ES-I3 (cell line): Measurements from ENCODE around the gene STAG3.

ENCODE experiments used
- H3K36me3 ChIP-seq: 2 replicates; pipeline ENCODE4 v1.6.1; 2013; ENCODE audit warnings: mild to moderate bottlenecking, low read length, control low read depth, moderate library complexity; ENCODE audit not compliant: insufficient read depth
- H3K4me1 ChIP-seq: 2 replicates; pipeline ENCODE4 v1.6.1; 2013; ENCODE audit warnings: mild to moderate bottlenecking, control low read depth, low read length; ENCODE audit not compliant: insufficient read depth
- H3K9ac ChIP-seq: 2 replicates; pipeline ENCODE4 v1.6.1; 2013; ENCODE audit warnings: low read depth, mild to moderate bottlenecking, low read length, moderate library complexity
- H3K9me3 ChIP-seq: 2 replicates; pipeline ENCODE4 v1.6.1; 2013; ENCODE audit warnings: mild to moderate bottlenecking, low read length, moderate library complexity; ENCODE audit not compliant: control insufficient read depth, insufficient read depth

Gene STAG3

DNA sequence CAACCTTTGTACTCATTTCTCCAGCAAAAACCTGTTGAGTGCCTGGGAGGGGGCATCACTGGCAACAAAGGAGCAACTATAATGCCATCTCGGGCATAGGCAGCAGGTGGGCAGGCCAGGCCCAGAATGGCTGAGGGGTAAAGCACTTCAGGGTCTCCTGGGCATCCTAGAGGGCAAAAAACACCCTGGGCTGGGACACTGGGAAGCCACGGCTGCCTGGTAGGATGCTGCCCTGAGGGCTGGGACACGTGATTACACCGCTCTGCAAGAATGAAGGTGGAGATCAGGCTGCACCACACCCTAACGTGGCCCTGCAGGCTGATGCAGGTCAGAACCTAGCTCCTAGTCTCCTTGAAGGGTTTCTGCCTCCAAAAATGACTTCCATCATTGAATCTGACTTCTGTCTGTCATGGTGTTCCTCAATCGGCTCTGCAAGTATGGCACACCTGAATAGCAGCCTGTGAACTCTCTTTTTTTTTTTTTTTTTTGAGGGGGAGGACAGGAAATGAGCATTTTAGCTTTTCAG, 14.6 kb upstream of the STAG3 start:
- H3K9me3 ChIP-seq: no peaks in the 10 kb centered on the region
- no peak overlapping the region for H3K9ac ChIP-seq
- no peaks in the 10 kb centered on the region for H3K36me3 ChIP-seq
- peaks cover 20% of the 10 kb centered on the region for H3K4me1 ChIP-seq

DNA sequence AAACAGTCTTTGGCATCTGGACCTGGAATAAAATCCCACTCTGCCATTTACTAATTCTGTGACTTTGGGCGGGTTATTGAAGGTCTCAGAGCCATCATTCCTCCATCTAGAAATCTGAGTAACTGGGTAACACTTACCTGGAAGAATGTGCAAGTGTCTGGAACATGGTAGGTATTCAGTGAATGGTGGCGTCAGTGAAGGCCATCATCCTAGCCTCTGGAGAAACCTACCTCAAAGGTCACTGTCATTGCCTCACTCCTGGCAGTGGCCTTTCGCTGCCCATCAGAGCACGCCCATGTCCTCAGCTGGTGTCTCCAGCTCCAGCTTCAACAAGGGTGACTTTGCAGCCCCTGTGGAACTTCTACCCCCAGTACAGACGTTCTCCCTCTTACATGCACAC, 13.8 kb upstream of the STAG3 start:
- peaks cover 20% of the 10 kb centered on the region for H3K4me1 ChIP-seq
- H3K9ac ChIP-seq: no peak overlapping the region
- H3K36me3 ChIP-seq: no peaks in the 10 kb centered on the region
- H3K9me3 ChIP-seq: no peaks in the 10 kb centered on the region

DNA sequence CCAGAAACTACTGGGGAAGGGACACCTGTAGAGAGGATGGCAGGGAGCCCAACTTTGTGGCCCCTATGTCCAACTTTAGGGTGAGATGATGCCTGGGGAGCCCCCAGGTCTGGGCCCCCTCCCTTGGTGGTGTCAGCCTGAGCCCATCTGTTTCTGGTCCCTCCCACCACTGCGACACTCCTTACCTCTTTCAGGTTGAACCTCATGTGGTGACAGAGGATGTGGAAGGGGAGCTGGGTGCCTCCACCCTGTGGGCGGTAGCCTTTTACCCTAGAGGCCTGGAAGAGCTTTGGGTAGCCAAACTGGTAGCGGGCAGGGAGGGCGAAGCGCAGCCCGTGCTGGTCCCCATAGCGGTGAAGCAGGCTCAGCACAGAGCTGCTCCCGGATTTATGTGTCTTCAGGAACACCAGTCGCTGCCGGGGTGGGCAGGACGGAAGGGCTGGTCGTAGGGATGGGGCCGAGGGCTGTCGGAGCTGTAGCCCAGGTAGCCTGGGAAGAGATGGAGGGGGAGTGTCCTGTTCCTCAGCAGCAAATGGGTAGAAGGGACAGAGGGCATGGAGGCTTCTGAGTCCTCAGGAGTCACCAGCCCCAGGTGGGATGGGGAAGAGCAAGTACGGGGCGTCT, 11.3 kb upstream of the STAG3 start:
- no peaks in the 10 kb centered on the region for H3K36me3 ChIP-seq
- no peak overlapping the region for H3K9ac ChIP-seq
- peaks cover 25% of the 10 kb centered on the region for H3K4me1 ChIP-seq

DNA sequence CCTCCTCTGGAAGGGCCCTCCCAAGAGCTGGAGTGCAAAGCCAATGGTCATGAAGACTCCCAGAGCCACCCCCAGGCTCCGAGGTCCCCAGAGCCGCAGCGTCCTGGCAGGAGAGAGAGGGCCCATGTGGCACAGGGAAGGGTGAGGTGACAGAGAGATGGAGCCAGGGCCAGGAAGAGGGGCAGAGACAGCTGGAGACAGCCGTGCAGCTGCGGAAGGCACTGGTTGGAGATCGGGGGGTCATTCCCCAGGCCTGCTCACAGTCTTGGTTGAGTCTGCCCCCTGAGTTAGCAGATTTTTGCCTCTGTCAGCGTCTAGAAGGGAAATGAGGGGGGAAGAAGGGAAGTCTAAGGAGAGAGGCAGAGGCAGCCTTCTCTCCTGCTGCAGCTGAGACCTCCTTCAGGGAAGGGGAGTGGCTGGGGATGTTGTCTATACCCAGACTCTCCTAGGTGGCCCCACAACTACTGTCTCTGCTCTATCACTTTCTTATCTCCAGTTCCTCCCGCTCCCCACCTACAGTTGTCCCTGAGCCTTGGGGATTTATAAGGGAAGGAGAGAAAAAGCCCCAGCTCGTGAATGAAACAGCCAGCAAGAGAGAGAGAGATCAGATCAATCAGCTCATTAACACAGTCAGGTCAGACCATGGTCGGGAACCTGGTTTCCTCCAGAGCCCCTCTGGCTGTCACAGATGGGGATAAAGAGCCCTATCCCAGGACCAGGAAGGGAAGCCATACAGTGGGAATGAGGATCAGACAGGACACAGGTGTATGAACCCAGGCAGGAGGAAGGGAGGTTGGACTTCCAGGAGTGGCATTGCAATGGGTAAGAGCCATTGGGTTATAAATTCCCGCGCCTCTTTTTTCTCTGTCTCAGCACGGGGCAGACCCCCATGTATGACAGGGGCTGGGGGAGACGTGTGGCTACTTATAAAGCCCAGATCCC, 10.5 kb upstream of the STAG3 start:
- Histone ChIP-seq H3K9ac (peak overlapping the region; percentile 68; the same call in 1 of the 2 replicates), H3K4me1 (peaks cover 25% of the 10 kb centered on the region), H3K9me3 (no peaks in the 10 kb centered on the region)

More for the DNA sequence above, 11.3 kb upstream of the STAG3 start:
- no peaks in the 10 kb centered on the region for H3K9me3 ChIP-seq

GRCh38 chr7:100167912-100168323, 9.8 kb upstream of the STAG3 start:
- no peaks in the 10 kb centered on the region for H3K36me3 ChIP-seq
- no peaks in the 10 kb centered on the region for H3K9me3 ChIP-seq
- H3K9ac ChIP-seq: peak overlapping the region; percentile 68
- peaks cover 21% of the 10 kb centered on the region for H3K4me1 ChIP-seq

More for the DNA sequence above, 10.5 kb upstream of the STAG3 start:
- H3K36me3 ChIP-seq: no peaks in the 10 kb centered on the region

GRCh38 chr7:100169147-100169850, 8.4 kb upstream of the STAG3 start:
- peaks cover 14% of the 10 kb centered on the region for H3K4me1 ChIP-seq
- H3K9me3 ChIP-seq: no peaks in the 10 kb centered on the region
- H3K36me3 ChIP-seq: no peaks in the 10 kb centered on the region
- H3K9ac ChIP-seq: no peak overlapping the region

GRCh38 chr7:100170101-100170897, 7.4 kb upstream of the STAG3 start:
- Histone ChIP-seq H3K9ac (no peak overlapping the region), H3K9me3 (no peaks in the 10 kb centered on the region), H3K36me3 (no peaks in the 10 kb centered on the region), H3K4me1 (peaks cover 14% of the 10 kb centered on the region)

GRCh38 chr7:100171087-100171681, 6.5 kb upstream of the STAG3 start:
- H3K9me3 ChIP-seq: no peaks in the 10 kb centered on the region
- peaks cover 14% of the 10 kb centered on the region for H3K4me1 ChIP-seq
- H3K9ac ChIP-seq: peak overlapping the region; percentile 64; the same call in 1 of the 2 replicates
- H3K36me3 ChIP-seq: no peaks in the 10 kb centered on the region

DNA sequence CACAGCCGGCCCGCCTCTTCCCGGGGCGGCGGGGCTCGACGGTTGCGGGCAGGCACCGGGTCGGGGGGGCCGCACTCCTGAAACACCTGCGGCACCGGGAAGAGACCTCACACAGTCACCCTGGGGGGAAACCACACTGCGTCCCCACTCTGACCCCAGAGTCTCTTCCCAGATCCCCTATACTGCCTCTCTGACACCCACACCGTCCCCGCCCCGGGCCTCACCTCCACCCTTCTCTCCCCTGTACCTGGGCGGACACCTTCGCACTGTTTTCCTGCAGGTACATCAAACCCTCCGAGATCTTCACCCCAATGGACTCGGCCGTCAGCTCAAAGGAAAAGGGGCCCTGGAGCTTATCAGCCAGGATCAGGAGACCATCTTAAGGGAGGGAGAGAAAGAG, 5.9 kb upstream of the STAG3 start:
- Histone ChIP-seq H3K9ac (peak overlapping the region; percentile 64), H3K4me1 (peaks cover 14% of the 10 kb centered on the region), H3K9me3 (no peaks in the 10 kb centered on the region), H3K36me3 (no peaks in the 10 kb centered on the region)

DNA sequence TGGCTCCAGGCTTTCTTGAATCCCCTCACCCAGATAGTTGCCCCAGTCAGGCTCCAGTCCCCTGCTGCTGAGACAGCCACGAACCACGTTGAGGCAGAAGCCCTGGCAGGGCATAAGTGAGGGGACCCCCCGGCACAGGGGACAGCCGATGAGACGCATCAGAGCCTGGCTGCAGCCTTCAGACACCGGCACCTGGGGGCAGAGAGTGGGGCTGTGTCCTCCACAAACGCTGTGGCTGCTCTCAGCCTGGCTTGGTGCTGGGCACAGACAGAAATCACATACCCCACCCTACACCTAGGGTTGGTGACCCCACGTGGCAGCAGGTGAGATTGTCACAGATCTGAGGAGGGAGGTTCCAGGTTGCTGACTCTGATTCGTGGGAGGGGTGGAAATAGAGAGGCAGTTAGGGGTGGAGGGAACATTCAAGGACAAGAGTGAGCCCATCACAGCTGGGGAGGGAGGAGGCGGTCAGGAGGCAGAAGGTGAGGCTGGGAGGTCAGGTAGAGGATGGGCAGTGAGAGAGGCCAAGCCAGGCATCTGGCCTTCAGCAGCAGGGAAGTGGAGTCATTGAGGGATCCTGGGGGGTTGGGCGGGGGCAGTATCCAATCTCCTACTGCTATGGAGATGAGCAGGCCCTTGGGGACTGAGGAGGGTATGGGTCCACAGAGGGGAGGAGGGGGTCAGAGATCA, 3.8 kb upstream of the STAG3 start:
- Histone ChIP-seq H3K9ac (no peak overlapping the region), H3K9me3 (peaks cover 4% of the 10 kb centered on the region; the same call in 1 of the 2 replicates), H3K4me1 (0 out of 2 replicates have a peak, but pooled peaks cover 5% of the 10 kb centered on the region), H3K36me3 (no peaks in the 10 kb centered on the region)

DNA sequence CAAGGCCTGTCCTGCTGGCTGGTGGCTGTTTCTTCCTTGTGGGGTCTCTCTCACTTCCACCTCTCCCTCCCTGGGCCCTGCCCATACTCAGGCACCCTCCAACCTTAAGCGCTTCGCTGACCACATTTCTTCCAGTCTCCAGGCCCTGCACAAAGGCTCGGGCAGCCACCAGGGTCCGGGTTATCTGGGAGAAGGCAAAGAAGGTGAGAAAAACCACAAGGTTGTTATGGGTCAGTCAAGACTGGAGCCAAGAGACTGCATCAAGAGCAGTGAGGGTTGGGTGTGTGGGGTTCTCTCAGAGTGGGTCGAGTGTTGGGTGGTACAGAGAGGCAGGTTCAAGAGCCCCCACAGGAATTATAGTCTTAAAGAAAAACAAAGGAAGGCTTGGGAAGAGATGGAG, 3.1 kb upstream of the STAG3 start:
- Histone ChIP-seq H3K4me1 (0 out of 2 replicates have a peak, but pooled peaks cover 5% of the 10 kb centered on the region), H3K36me3 (no peaks in the 10 kb centered on the region), H3K9ac (no peak overlapping the region), H3K9me3 (peaks cover 4% of the 10 kb centered on the region; the same call in 1 of the 2 replicates)

DNA sequence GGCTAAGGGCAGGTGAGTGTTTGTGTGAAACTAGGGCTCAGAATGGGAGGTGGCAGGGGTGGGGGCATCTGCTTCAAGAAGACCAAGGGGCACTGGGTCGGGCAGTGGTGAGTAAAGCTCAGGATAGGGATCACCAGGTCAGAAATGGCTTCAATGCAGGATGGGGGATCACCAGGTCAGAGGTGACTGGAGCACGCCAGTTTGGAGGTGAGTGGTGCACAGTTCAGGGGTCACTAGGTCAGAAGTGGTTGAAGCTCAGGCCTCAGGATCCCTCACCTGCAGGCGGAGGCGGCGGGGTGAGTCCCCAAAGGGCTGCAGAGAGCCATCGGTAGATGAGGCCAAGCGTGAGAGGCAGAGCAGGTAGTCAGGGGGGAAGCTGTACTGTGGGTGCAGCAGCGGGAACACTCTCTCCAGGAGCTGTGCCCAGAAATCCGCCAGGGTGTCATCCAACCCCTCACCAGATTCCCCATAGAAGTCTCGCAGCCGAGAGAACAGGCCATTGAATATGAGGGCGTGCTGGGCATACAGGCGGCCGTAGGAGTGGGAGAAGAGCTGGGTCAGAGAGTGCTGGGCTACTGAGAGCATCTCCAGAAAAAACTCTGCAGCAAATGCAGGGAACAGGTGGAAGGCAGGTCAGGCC, 2.3 kb upstream of the STAG3 start:
- Histone ChIP-seq H3K36me3 (no peaks in the 10 kb centered on the region), H3K4me1 (0 out of 2 replicates have a peak, but pooled peaks cover 3% of the 10 kb centered on the region), H3K9ac (no peak overlapping the region), H3K9me3 (peaks cover 4% of the 10 kb centered on the region; the same call in 1 of the 2 replicates)
